WTC11 (cell line): ENCODE data around the gene FAM193B. TPM values are rescaled to one million over a fixed set of nuclear protein-coding genes. Genes with fewer than 3 reads are reported as not detected.
A peak's percentile ranks its signal among the peaks of the same experiment; 100 is the strongest.

Experiments used
- ATAC-seq: fragments of 200-7000 bp; cut with Tn5 transposase; 2 replicates; pipeline ENCODE4 v1.10.0; 2021; ENCODE audit warnings: mild to moderate bottlenecking, moderate library complexity
- CTCF ChIA-PET: fragments of 300-600 bp; sonication (Branson Sonifier 250); formaldehyde crosslinking; loops from one replicate; lab custom pipeline; 2021; ENCODE audit warnings: antibody characterized with exemption; lab: Charles Lee
- POLR2A ChIA-PET: fragments of 350-600 bp; sonication (Branson Sonifier 250); formaldehyde crosslinking; loops from one replicate; lab custom pipeline; 2021; ENCODE audit warnings: antibody characterized with exemption; lab: Charles Lee
- DNase-seq: peaks from one replicate; pipeline ENCODE4 v3.0.0; 2021; ENCODE audit warnings: low spot score
- H3K27ac Mint-ChIP-seq: 2 replicates; pipeline ENCODE4 v1.8.0; 2021; ENCODE audit warnings: mixed read lengths
- H3K27me3 Mint-ChIP-seq: 2 replicates; pipeline ENCODE4 v1.8.0; 2021; ENCODE audit warnings: low read depth, mild to moderate bottlenecking, moderate library complexity, mixed read lengths
- H3K36me3 Mint-ChIP-seq: 2 replicates; pipeline ENCODE4 v1.8.0; 2021; ENCODE audit warnings: mixed read lengths
- H3K4me1 Mint-ChIP-seq: 2 replicates; pipeline ENCODE4 v1.8.0; 2022; ENCODE audit warnings: mixed read lengths
- H3K4me3 Mint-ChIP-seq: 2 replicates; pipeline ENCODE4 v1.8.0; 2021; ENCODE audit warnings: mild to moderate bottlenecking, moderate library complexity, mixed read lengths
- H3K9me3 Mint-ChIP-seq: 2 replicates; pipeline ENCODE4 v1.8.0; 2021; ENCODE audit warnings: mixed read lengths
- ARID4B ChIP-seq: sonication (generic); formaldehyde crosslinking; IDR thresholded peaks from 2 replicates; pipeline ENCODE4 v1.8.0; 2023; ENCODE audit warnings: missing genetic modification reagents, mild to moderate bottlenecking, borderline replicate concordance
- ATF1 ChIP-seq: sonication (generic); formaldehyde crosslinking; IDR thresholded peaks from 2 replicates; pipeline ENCODE4 v1.8.1; 2023; ENCODE audit warnings: mild to moderate bottlenecking, moderate library complexity, missing genetic modification reagents
- CDX4 ChIP-seq: fragments of 250-450 bp; sonication (Bioruptor Pico); IDR thresholded peaks from 2 replicates; pipeline ENCODE4 v1.9.0; 2021; ENCODE audit warnings: moderate library complexity, mild to moderate bottlenecking, inconsistent platforms, borderline replicate concordance
- CREB1 ChIP-seq: sonication (generic); formaldehyde crosslinking; IDR thresholded peaks from 2 replicates; pipeline ENCODE4 v1.8.0; 2023; ENCODE audit warnings: mild to moderate bottlenecking, missing genetic modification reagents
- CREM ChIP-seq: sonication (generic); formaldehyde crosslinking; IDR thresholded peaks from 2 replicates; pipeline ENCODE4 v1.8.1; 2022; ENCODE audit warnings: mild to moderate bottlenecking, missing genetic modification reagents, moderate library complexity
- E2F1 ChIP-seq: sonication (generic); formaldehyde crosslinking; IDR thresholded peaks from 2 replicates; pipeline ENCODE4 v1.8.0; 2022; ENCODE audit warnings: mild to moderate bottlenecking, missing genetic modification reagents
- E2F5 ChIP-seq: sonication (generic); formaldehyde crosslinking; IDR thresholded peaks from 2 replicates; pipeline ENCODE4 v1.8.1; 2022; ENCODE audit warnings: mild to moderate bottlenecking, moderate library complexity, missing genetic modification reagents
- ERG ChIP-seq: fragments of 250-450 bp; sonication (Bioruptor Pico); IDR thresholded peaks from 2 replicates; pipeline ENCODE4 v1.8.0; 2021; ENCODE audit warnings: mild to moderate bottlenecking
- ETV6 ChIP-seq: sonication (generic); formaldehyde crosslinking; IDR thresholded peaks from 2 replicates; pipeline ENCODE4 v1.8.1; 2022; ENCODE audit warnings: mild to moderate bottlenecking, missing genetic modification reagents
- FOXJ3 ChIP-seq: sonication (generic); formaldehyde crosslinking; IDR thresholded peaks from 2 replicates; pipeline ENCODE4 v1.9.0; 2021; ENCODE audit warnings: missing genetic modification reagents, mild to moderate bottlenecking, borderline replicate concordance
- HMGXB4 ChIP-seq: sonication (generic); formaldehyde crosslinking; IDR thresholded peaks from 2 replicates; pipeline ENCODE4 v1.8.1; 2023; ENCODE audit warnings: mild to moderate bottlenecking, moderate library complexity, missing genetic modification reagents
- JUN ChIP-seq: sonication (generic); formaldehyde crosslinking; IDR thresholded peaks from 2 replicates; pipeline ENCODE4 v1.8.0; 2023; ENCODE audit warnings: mild to moderate bottlenecking, missing genetic modification reagents
- MAX ChIP-seq: sonication (generic); formaldehyde crosslinking; IDR thresholded peaks from 2 replicates; pipeline ENCODE4 v1.8.0; 2022; ENCODE audit warnings: mild to moderate bottlenecking, missing genetic modification reagents
- MXD4 ChIP-seq: fragments of 250-450 bp; sonication (Bioruptor Pico); IDR thresholded peaks from 2 replicates; pipeline ENCODE4 v1.8.0; 2021; ENCODE audit warnings: mild to moderate bottlenecking, moderate library complexity, borderline replicate concordance
- MYBL2 ChIP-seq: sonication (generic); formaldehyde crosslinking; IDR thresholded peaks from 2 replicates; pipeline ENCODE4 v1.8.1; 2023; ENCODE audit warnings: mild to moderate bottlenecking, moderate library complexity, missing genetic modification reagents
- NR2C2 ChIP-seq: sonication (generic); formaldehyde crosslinking; IDR thresholded peaks from 2 replicates; pipeline ENCODE4 v1.8.0; 2022; ENCODE audit warnings: mild to moderate bottlenecking, missing genetic modification reagents
- OVOL2 ChIP-seq: fragments of 250-450 bp; sonication (Bioruptor Pico); IDR thresholded peaks from 2 replicates; pipeline ENCODE4 v1.9.0; 2021; ENCODE audit warnings: mild to moderate bottlenecking, borderline replicate concordance
- RORB ChIP-seq: fragments of 250-450 bp; sonication (Bioruptor Pico); IDR thresholded peaks from 2 replicates; pipeline ENCODE4 v1.9.0; 2021; ENCODE audit warnings: mild to moderate bottlenecking
- SP1 ChIP-seq: sonication (generic); formaldehyde crosslinking; conservative IDR thresholded peaks from 2 replicates; pipeline ENCODE4 v1.8.1; 2022; ENCODE audit warnings: missing genetic modification reagents
- ZMAT4 ChIP-seq: fragments of 250-450 bp; sonication (Bioruptor Pico); IDR thresholded peaks from 2 replicates; pipeline ENCODE4 v1.9.0; 2021; ENCODE audit warnings: mild to moderate bottlenecking
- ZNF121 ChIP-seq: sonication (generic); formaldehyde crosslinking; IDR thresholded peaks from 2 replicates; pipeline ENCODE4 v1.8.0; 2023; ENCODE audit warnings: missing genetic modification reagents
- ZNF423 ChIP-seq: fragments of 250-450 bp; sonication (Bioruptor Pico); IDR thresholded peaks from 2 replicates; pipeline ENCODE4 v2.1.2; 2022; ENCODE audit warnings: mild to moderate bottlenecking, moderate library complexity
- ZSCAN18 ChIP-seq: fragments of 250-450 bp; sonication (Bioruptor Pico); IDR thresholded peaks from 2 replicates; pipeline ENCODE4 v2.1.2; 2022; ENCODE audit warnings: mild to moderate bottlenecking, moderate library complexity
- total RNA-seq: library from RNA; stranded (reverse); gene quantifications from 3 replicates; pipeline ENCODE4 v1.2.3, GENCODE V29; 2021

FAM193B gene
- total RNA-seq, 1 experiment from 2014 or later, result 101 TPM

- TF ChIP-seq OVOL2 (CRISPR knock-in tag) (no peak), ETV6 (CRISPR knock-in tag) (peak; percentile 81; the same call in 1 of the 2 replicates), FOXJ3 (no peak), RORB (CRISPR knock-in tag) (no peak), ZNF121 (CRISPR knock-in tag) (no peak; the same call in 1 of the 2 replicates), ZMAT4 (CRISPR knock-in tag) (no peak), CREM (no peak), E2F5 (CRISPR knock-in tag) (peak; percentile 75; the same call in 1 of the 2 replicates), NR2C2 (no peak), ATF1 (CRISPR knock-in tag) (no peak), MXD4 (no peak), ZNF423 (CRISPR knock-in tag) (peak; percentile 80), CDX4 (CRISPR knock-in tag) (no peak), HMGXB4 (peak; percentile 96), MAX (CRISPR knock-in tag) (no peak), ERG (CRISPR knock-in tag) (0 out of 2 replicates have a peak, but pooled peaks have one; percentile 12), ARID4B (CRISPR knock-in tag) (peak; percentile 34; the same call in 1 of the 2 replicates)
Measured at GRCh38 chr5:177491429-177491945, 62.9 kb downstream of the FAM193B start (continued).

- Mint-ChIP-seq H3K27ac (peak overlapping the region; percentile 65; the same call in 1 of the 2 replicates), H3K27me3 (no peaks in the 10 kb centered on the region), H3K4me3 (no peak overlapping the region), H3K9me3 (no peaks in the 10 kb centered on the region), H3K4me1 (peaks cover 23% of the 10 kb centered on the region), H3K36me3 (peaks cover 44% of the 10 kb centered on the region)
- no peak for DNase-seq
- no peak for ATAC-seq
- POLR2A ChIA-PET, result interaction anchor here (0.6 to 6.1 kb wide), 3 partner anchors 11 to 33 kb away, joined by 3 to 43 read pairs (median 4); no protein-coding TSS in a partner anchor
- CTCF ChIA-PET, result interaction anchor here (0.5 to 11.2 kb wide), 14 partner anchors 10 to 610 kb away, joined by 3 to 230 read pairs (median 5); partner anchors contain the start of gene DBN1
- TF ChIP-seq ETV6 (CRISPR knock-in tag) (no peak), SP1 (CRISPR knock-in tag) (no peak), E2F1 (CRISPR knock-in tag) (no peak), CREB1 (no peak), JUN (CRISPR knock-in tag) (no peak), OVOL2 (CRISPR knock-in tag) (no peak), ZSCAN18 (CRISPR knock-in tag) (no peak), MYBL2 (CRISPR knock-in tag) (no peak)
Measured at GRCh38 chr5:177490992-177491391, 63.4 kb downstream of the FAM193B start.
